OCI-LY7 (cell line): ENCODE measurements around the gene CUBN.

ENCODE experiments used
- CTCF ChIP-seq: fragments of 200-600 bp; sonication (generic); conservative IDR thresholded peaks from 2 replicates; pipeline ENCODE4 v1.5.1; 2014; ENCODE audit warnings: mild to moderate bottlenecking, antibody characterized with exemption, low read length, moderate library complexity, mixed read lengths
- EZH2phosphoT487 ChIP-seq: fragments of 200-600 bp; sonication (generic); IDR thresholded peaks from 2 replicates; pipeline ENCODE4 v1.6.1; 2018; ENCODE audit warnings: low read depth, borderline replicate concordance, mild to moderate bottlenecking, mixed run types, antibody characterized with exemption, low read length, moderate library complexity, mixed read lengths

GRCh38 chr10:16811765-16812164 is 317.8 kb downstream of the CUBN start:
- TF ChIP-seq CTCF (no peak), EZH2phosphoT487 (no peak)
